ENCODE data around the gene ADGRE2.

DNA sequence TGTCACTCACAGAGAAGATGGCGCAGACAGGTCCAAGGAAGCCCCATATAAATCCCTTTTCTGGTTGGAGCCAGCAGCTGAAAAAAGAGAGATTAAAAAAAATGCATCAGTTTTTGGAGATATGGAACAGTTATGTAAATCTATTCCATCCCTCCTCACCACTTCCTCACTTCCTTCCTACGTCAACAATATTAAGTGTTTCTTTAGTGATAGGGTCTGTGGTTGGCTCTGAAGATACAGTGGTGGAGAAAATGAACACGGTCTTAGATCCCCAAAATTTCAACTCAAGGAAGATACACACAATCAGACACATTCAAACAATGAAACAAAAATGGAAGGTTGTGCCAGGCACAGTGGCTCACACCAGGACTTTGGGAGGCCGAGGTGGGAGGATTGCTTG, 31.5 kb downstream of the ADGRE2 start:
- TF ChIP-seq, protein P1, sequence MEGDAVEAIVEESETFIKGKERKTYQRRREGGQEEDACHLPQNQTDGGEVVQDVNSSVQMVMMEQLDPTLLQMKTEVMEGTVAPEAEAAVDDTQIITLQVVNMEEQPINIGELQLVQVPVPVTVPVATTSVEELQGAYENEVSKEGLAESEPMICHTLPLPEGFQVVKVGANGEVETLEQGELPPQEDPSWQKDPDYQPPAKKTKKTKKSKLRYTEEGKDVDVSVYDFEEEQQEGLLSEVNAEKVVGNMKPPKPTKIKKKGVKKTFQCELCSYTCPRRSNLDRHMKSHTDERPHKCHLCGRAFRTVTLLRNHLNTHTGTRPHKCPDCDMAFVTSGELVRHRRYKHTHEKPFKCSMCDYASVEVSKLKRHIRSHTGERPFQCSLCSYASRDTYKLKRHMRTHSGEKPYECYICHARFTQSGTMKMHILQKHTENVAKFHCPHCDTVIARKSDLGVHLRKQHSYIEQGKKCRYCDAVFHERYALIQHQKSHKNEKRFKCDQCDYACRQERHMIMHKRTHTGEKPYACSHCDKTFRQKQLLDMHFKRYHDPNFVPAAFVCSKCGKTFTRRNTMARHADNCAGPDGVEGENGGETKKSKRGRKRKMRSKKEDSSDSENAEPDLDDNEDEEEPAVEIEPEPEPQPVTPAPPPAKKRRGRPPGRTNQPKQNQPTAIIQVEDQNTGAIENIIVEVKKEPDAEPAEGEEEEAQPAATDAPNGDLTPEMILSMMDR (IDR thresholded peaks at IDR 0.05) = no peak
- no peak for TF ChIP-seq POLR2A (IDR thresholded peaks at IDR 0.05)

Data from uterus (tissue), 2 donors.